Measurements from ENCODE around the gene CDC14C.

DNA sequence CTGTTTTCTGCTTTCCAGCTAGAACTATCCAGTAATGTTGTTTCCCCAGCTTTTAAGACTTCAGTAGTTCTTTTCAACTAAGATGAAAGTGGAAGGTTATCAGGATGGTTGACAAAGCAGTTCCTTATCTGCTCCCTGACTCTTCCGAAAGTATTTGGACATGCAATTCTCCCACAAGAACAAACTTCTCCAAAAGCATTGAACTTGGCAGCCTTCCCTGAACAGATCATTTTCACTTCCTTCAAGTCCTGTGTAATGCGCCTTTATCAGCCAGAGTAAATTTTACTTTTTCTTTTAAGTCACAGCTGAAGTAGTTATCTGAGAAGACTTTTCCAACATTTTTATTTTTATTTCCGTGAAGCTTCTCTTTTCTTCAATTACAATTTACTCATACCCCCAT, 39.7 kb downstream of the CDC14C start:
- no peak for TF ChIP-seq EP300 (conservative IDR thresholded peaks at IDR 0.05; ENCODE audit: poor library complexity, severe bottlenecking)
- no peak for TF ChIP-seq SMC3 (conservative IDR thresholded peaks at IDR 0.05; ENCODE audit: poor library complexity)
- no peak for TF ChIP-seq POLR2AphosphoS5 (IDR thresholded peaks at IDR 0.05)
- no peak for TF ChIP-seq RAD21 (conservative IDR thresholded peaks at IDR 0.05)
- TF ChIP-seq, protein P1, sequence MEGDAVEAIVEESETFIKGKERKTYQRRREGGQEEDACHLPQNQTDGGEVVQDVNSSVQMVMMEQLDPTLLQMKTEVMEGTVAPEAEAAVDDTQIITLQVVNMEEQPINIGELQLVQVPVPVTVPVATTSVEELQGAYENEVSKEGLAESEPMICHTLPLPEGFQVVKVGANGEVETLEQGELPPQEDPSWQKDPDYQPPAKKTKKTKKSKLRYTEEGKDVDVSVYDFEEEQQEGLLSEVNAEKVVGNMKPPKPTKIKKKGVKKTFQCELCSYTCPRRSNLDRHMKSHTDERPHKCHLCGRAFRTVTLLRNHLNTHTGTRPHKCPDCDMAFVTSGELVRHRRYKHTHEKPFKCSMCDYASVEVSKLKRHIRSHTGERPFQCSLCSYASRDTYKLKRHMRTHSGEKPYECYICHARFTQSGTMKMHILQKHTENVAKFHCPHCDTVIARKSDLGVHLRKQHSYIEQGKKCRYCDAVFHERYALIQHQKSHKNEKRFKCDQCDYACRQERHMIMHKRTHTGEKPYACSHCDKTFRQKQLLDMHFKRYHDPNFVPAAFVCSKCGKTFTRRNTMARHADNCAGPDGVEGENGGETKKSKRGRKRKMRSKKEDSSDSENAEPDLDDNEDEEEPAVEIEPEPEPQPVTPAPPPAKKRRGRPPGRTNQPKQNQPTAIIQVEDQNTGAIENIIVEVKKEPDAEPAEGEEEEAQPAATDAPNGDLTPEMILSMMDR (IDR thresholded peaks at IDR 0.05; ENCODE audit: poor library complexity, severe bottlenecking): no peak
- TF ChIP-seq, protein P2, sequence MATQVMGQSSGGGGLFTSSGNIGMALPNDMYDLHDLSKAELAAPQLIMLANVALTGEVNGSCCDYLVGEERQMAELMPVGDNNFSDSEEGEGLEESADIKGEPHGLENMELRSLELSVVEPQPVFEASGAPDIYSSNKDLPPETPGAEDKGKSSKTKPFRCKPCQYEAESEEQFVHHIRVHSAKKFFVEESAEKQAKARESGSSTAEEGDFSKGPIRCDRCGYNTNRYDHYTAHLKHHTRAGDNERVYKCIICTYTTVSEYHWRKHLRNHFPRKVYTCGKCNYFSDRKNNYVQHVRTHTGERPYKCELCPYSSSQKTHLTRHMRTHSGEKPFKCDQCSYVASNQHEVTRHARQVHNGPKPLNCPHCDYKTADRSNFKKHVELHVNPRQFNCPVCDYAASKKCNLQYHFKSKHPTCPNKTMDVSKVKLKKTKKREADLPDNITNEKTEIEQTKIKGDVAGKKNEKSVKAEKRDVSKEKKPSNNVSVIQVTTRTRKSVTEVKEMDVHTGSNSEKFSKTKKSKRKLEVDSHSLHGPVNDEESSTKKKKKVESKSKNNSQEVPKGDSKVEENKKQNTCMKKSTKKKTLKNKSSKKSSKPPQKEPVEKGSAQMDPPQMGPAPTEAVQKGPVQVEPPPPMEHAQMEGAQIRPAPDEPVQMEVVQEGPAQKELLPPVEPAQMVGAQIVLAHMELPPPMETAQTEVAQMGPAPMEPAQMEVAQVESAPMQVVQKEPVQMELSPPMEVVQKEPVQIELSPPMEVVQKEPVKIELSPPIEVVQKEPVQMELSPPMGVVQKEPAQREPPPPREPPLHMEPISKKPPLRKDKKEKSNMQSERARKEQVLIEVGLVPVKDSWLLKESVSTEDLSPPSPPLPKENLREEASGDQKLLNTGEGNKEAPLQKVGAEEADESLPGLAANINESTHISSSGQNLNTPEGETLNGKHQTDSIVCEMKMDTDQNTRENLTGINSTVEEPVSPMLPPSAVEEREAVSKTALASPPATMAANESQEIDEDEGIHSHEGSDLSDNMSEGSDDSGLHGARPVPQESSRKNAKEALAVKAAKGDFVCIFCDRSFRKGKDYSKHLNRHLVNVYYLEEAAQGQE (IDR thresholded peaks at IDR 0.05; ENCODE audit: borderline replicate concordance): no peak
- no peak for TF ChIP-seq TAF1 (IDR thresholded peaks at IDR 0.05; ENCODE audit: low read depth)
